ENCODE measurements around the gene ST3GAL3. TPM values are rescaled to one million over a fixed set of nuclear protein-coding genes. Genes with fewer than 3 reads are reported as not detected.
A peak's percentile ranks its signal among the peaks of the same experiment; 100 is the strongest.

The ST3GAL3 gene
- total and polyA plus RNA-seq, 10 of the 15 experiments (the other 5 are each of a cell fraction or from before 2014, with no cell fraction given), result 1.2 to 19.3 (median 11.0) TPM

DNA sequence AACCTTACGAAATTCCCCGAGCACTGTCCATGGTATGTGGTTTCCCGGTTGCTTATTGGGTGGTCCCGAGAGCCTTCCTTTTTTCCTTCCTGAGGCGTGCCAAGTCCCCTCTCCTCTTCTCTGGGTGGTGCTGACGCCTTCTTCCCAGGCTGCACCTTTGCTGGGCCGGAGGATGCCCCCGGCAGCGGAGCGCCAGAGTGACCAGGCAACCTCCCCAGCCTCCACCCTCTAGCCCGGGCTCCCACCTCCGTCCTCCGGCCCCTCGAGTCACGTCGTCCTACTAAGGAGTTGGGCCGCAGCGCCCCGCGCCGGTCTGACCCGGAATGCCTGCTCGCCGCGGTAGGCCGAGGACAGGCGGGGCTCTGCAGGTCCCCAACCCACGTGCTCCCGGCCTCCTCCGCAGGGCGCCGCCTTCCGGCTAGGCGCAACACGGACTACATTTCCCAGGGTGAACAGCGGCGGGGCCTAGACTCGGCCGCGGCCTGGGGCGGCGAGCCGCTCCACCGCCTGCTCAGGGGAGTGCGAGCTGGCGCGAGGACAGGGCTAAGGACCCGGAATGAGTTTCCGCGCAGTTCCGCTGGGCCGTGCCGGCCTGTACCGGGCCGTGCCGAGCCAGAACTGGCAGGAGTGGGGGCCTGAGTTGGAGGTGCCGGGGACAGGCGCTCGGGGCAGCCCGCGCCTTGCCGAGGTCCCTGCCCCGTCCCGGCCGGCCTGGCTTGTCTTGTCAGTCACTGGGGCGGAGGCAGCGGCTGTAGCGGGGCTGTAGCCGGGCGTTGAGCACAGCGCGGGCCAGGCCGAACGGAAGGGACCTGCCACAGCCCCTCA is 239.1 kb downstream of the ST3GAL3 start, which contains the start of gene IPO13 (continued):
- TF ChIP-seq NKRF (conservative IDR thresholded peaks at IDR 0.05), result peak; percentile 65
- peak; percentile 90 for TF ChIP-seq DPF2 (IDR thresholded peaks at IDR 0.05)
- TF ChIP-seq NR2F1 (conservative IDR thresholded peaks at IDR 0.05), result no peak
- peak; percentile 95 for TF ChIP-seq POLR2A (IDR thresholded peaks at IDR 0.05; ENCODE audit: low read depth, low read length)
- TF ChIP-seq SP1 (IDR thresholded peaks at IDR 0.05; ENCODE audit: low read depth, low read length), result peak; percentile 56
- peak; percentile 94 for TF ChIP-seq MXI1 (IDR thresholded peaks at IDR 0.05; ENCODE audit: low read depth, low read length)
- no peak for TF ChIP-seq NFIC (IDR thresholded peaks at IDR 0.05; ENCODE audit: low read depth, low read length)
- no peak for TF ChIP-seq FOS (IDR thresholded peaks at IDR 0.05; ENCODE audit: borderline replicate concordance, extremely low read depth, insufficient read length)
- 0 out of 4 replicates have a peak, but pooled peaks have one; percentile 4 to 45 for TF ChIP-seq SRF (IDR thresholded peaks at IDR 0.05; ENCODE audit: low read depth in 2 of 2, low read length in 2 of 2)
- TF ChIP-seq JUNB (IDR thresholded peaks at IDR 0.05), result no peak
- no peak for TF ChIP-seq ZBTB4 (CRISPR knock-in tag; IDR thresholded peaks at IDR 0.05)
- TF ChIP-seq, protein P1, sequence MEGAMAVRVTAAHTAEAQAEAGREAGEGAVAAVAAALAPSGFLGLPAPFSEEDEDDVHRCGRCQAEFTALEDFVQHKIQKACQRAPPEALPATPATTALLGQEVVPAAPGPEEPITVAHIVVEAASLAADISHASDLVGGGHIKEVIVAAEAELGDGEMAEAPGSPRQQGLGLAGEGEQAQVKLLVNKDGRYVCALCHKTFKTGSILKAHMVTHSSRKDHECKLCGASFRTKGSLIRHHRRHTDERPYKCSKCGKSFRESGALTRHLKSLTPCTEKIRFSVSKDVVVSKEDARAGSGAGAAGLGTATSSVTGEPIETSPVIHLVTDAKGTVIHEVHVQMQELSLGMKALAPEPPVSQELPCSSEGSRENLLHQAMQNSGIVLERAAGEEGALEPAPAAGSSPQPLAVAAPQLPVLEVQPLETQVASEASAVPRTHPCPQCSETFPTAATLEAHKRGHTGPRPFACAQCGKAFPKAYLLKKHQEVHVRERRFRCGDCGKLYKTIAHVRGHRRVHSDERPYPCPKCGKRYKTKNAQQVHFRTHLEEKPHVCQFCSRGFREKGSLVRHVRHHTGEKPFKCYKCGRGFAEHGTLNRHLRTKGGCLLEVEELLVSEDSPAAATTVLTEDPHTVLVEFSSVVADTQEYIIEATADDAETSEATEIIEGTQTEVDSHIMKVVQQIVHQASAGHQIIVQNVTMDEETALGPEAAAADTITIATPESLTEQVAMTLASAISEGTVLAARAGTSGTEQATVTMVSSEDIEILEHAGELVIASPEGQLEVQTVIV (IDR thresholded peaks at IDR 0.05; ENCODE audit: borderline replicate concordance, partially characterized antibody), result peak; percentile 91
- peak; percentile 68; the same call in 1 of the 2 replicates for TF ChIP-seq CBFB (IDR thresholded peaks at IDR 0.05; ENCODE audit: low read depth)
- peak; percentile 86 for TF ChIP-seq NBN (IDR thresholded peaks at IDR 0.05)
- TF ChIP-seq, protein P2, sequence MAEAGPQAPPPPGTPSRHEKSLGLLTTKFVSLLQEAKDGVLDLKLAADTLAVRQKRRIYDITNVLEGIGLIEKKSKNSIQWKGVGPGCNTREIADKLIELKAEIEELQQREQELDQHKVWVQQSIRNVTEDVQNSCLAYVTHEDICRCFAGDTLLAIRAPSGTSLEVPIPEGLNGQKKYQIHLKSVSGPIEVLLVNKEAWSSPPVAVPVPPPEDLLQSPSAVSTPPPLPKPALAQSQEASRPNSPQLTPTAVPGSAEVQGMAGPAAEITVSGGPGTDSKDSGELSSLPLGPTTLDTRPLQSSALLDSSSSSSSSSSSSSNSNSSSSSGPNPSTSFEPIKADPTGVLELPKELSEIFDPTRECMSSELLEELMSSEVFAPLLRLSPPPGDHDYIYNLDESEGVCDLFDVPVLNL (IDR thresholded peaks at IDR 0.05; ENCODE audit: low read depth, low read length), result peak; percentile 22; the same call in 1 of the 2 replicates
- no peak for TF ChIP-seq BCL11A (IDR thresholded peaks at IDR 0.05; ENCODE audit: low read depth, low read length)
- TF ChIP-seq ASH2L (IDR thresholded peaks at IDR 0.05; ENCODE audit: borderline replicate concordance, low read depth), result no peak
- TF ChIP-seq RB1 (IDR thresholded peaks at IDR 0.05; ENCODE audit: borderline replicate concordance), result peak; percentile 99
- no peak for TF ChIP-seq ZNF384 (IDR thresholded peaks at IDR 0.05; ENCODE audit: borderline replicate concordance, low read depth, low read length)
- no peak for TF ChIP-seq BMI1 (IDR thresholded peaks at IDR 0.05; ENCODE audit: borderline replicate concordance)
- TF ChIP-seq TAF1 (IDR thresholded peaks at IDR 0.05; ENCODE audit: borderline replicate concordance, low read depth, low read length), result peak; percentile 89
- TF ChIP-seq PAX5 (IDR thresholded peaks at IDR 0.05; ENCODE audit: borderline replicate concordance, low read depth, low read length), result 0 out of 2 replicates have a peak, but pooled peaks have one; percentile 11
- TF ChIP-seq TCF3 (IDR thresholded peaks at IDR 0.05; ENCODE audit: borderline replicate concordance, insufficient read depth, low read depth, low read length), result 0 out of 2 replicates have a peak, but pooled peaks have one; percentile 17

Measured in GM12878 (cell line).